GM19239 (cell line): ENCODE data around the gene DAB2.

Experiments
- DNase-seq: peaks from one replicate; pipeline ENCODE4 v3.0.0; 2011; ENCODE audit warnings: low spot score; ENCODE audit not compliant: insufficient read length
- FAIRE-seq: peaks from 2 replicates; lab custom pipeline; 2011; peaks lifted over from hg19 to GRCh38; lab: Jason Lieb, UNC

Gene DAB2

GRCh38 chr5:39424736-39425637 lies at the start of gene DAB2:
Gene DAB2, minus strand, starts transcription at chr5:39424980. Its CDS starts 30,660 bp downstream, at chr5:39394320.
- DNase-seq: no peak
- no peak for FAIRE-seq

- FAIRE-seq (no peak), DNase-seq (no peak)
These were observed 48.5 kb upstream of the DAB2 start for GRCh38 chr5:39473156-39473775.

GRCh38 chr5:39471836-39472508 lies 47.2 kb upstream of the DAB2 start:
- no peak for FAIRE-seq
- DNase-seq: no peak

- DNase-seq: no peak
- FAIRE-seq: no peak
These were observed 46.0 kb upstream of the DAB2 start for GRCh38 chr5:39470811-39471210.

GRCh38 chr5:39469777-39470415 lies 45.1 kb upstream of the DAB2 start:
- no peak for DNase-seq
- no peak for FAIRE-seq

- FAIRE-seq (no peak), DNase-seq (no peak)
These were observed 44.4 kb upstream of the DAB2 start for GRCh38 chr5:39469176-39469575.

- FAIRE-seq: no peak
- DNase-seq: no peak
These were observed 42.1 kb upstream of the DAB2 start for GRCh38 chr5:39466846-39467245.

- no peak for DNase-seq
- no peak for FAIRE-seq
These were observed 41.1 kb upstream of the DAB2 start for GRCh38 chr5:39465843-39466242.

GRCh38 chr5:39465097-39465496 lies 40.3 kb upstream of the DAB2 start:
- FAIRE-seq (no peak), DNase-seq (no peak)

GRCh38 chr5:39464088-39464487 lies 39.3 kb upstream of the DAB2 start:
- no peak for FAIRE-seq
- no peak for DNase-seq

GRCh38 chr5:39462211-39462610 lies 37.4 kb upstream of the DAB2 start:
- no peak for FAIRE-seq
- no peak for DNase-seq

- DNase-seq (peak; percentile 23), FAIRE-seq (peak; percentile 73)
These were observed 36.4 kb upstream of the DAB2 start for GRCh38 chr5:39461007-39461682.

GRCh38 chr5:39459907-39460306 lies 35.1 kb upstream of the DAB2 start:
- no peak for DNase-seq
- no peak for FAIRE-seq

GRCh38 chr5:39459071-39459470 lies 34.3 kb upstream of the DAB2 start:
- DNase-seq (no peak), FAIRE-seq (no peak)

GRCh38 chr5:39455645-39456044 lies 30.9 kb upstream of the DAB2 start:
- no peak for FAIRE-seq
- DNase-seq: no peak

GRCh38 chr5:39453606-39454005 lies 28.8 kb upstream of the DAB2 start:
- FAIRE-seq (no peak), DNase-seq (no peak)

- peak; percentile 26 for FAIRE-seq
These were observed 28.1 kb upstream of the DAB2 start for GRCh38 chr5:39452846-39453245.

GRCh38 chr5:39451276-39451941 lies 26.6 kb upstream of the DAB2 start:
- no peak for DNase-seq
- no peak for FAIRE-seq

More at GRCh38 chr5:39452846-39453245, 28.1 kb upstream of the DAB2 start:
- no peak for DNase-seq

GRCh38 chr5:39450487-39450886 lies 25.7 kb upstream of the DAB2 start:
- FAIRE-seq (no peak), DNase-seq (no peak)
